Fibroblast of skin of right biceps (primary cell): ENCODE measurements around the gene MINDY2.
A peak's percentile ranks its signal among the peaks of the same experiment; 100 is the strongest.
"Not testable (repeated sequence)": the region's sequence is repeated elsewhere in the genome, so short reads cannot be mapped to it uniquely, and the experiment has no call there.

ENCODE experiments used
- DNase-seq: peaks from one replicate; pipeline ENCODE4 v3.0.0-alpha.2; 2013

Gene MINDY2

GRCh38 chr15:58833681-58834426, 62.8 kb downstream of the MINDY2 start:
- not testable (repeated sequence) for DNase-seq

- DNase-seq = peak; percentile 7
Observed at GRCh38 chr15:58839485-58839884, 68.4 kb downstream of the MINDY2 start.

- DNase-seq = peak; percentile 14
Observed at GRCh38 chr15:58840048-58840447, 68.9 kb downstream of the MINDY2 start.

GRCh38 chr15:58842713-58843396, 71.8 kb downstream of the MINDY2 start:
- DNase-seq = no peak

GRCh38 chr15:58851205-58851604, 80.1 kb downstream of the MINDY2 start:
- not testable (repeated sequence) for DNase-seq

- DNase-seq = peak; percentile 6
Observed at GRCh38 chr15:58852347-58852746, 81.2 kb downstream of the MINDY2 start.

- no peak for DNase-seq
Observed at GRCh38 chr15:58854593-58854992, 83.5 kb downstream of the MINDY2 start.

GRCh38 chr15:58856086-58856485, 85.0 kb downstream of the MINDY2 start:
- peak; percentile 90 for DNase-seq

GRCh38 chr15:58856621-58857020, 85.5 kb downstream of the MINDY2 start:
- not testable (repeated sequence) for DNase-seq

- no peak for DNase-seq
Observed at GRCh38 chr15:58862326-58862725, 91.2 kb downstream of the MINDY2 start.

GRCh38 chr15:58864602-58865424, 93.7 kb downstream of the MINDY2 start:
- DNase-seq = peak; percentile 42

- peak; percentile 20 for DNase-seq
Observed at GRCh38 chr15:58865425-58865880, 94.4 kb downstream of the MINDY2 start.

- no peak for DNase-seq
Observed at GRCh38 chr15:58867926-58868325, 96.8 kb downstream of the MINDY2 start.

- peak; percentile 54 for DNase-seq
Observed at GRCh38 chr15:58870451-58870850, 99.3 kb downstream of the MINDY2 start.

- DNase-seq = peak; percentile 79
Observed at GRCh38 chr15:58873267-58873666, 102.2 kb downstream of the MINDY2 start.

GRCh38 chr15:58875343-58875742, 104.2 kb downstream of the MINDY2 start:
- DNase-seq = no peak

GRCh38 chr15:58876306-58877106, 105.4 kb downstream of the MINDY2 start:
- DNase-seq = no peak

- DNase-seq = no peak
Observed at GRCh38 chr15:58877999-58878825, 107.1 kb downstream of the MINDY2 start.

GRCh38 chr15:58880320-58880719, 109.2 kb downstream of the MINDY2 start:
- DNase-seq = no peak

GRCh38 chr15:58882243-58882642, 111.1 kb downstream of the MINDY2 start:
- DNase-seq = no peak

GRCh38 chr15:58883926-58884325, 112.8 kb downstream of the MINDY2 start:
- DNase-seq = not testable (repeated sequence)

GRCh38 chr15:58886921-58887320, 115.8 kb downstream of the MINDY2 start:
- DNase-seq = no peak
